GM18507 (cell line): ENCODE data around the gene C17orf67.

Source experiments
- DNase-seq: peaks from one replicate; pipeline ENCODE4 v3.0.0; 2011; ENCODE audit warnings: low read depth; ENCODE audit not compliant: insufficient read length; ENCODE audit errors: extremely low spot score
- FAIRE-seq: peaks from 2 replicates; lab custom pipeline; 2011; peaks lifted over from hg19 to GRCh38; lab: Jason Lieb, UNC

Gene C17orf67

GRCh38 chr17:56744721-56745120 lies 89.0 kb downstream of the C17orf67 start:
- FAIRE-seq (no peak), DNase-seq (no peak)

- DNase-seq (no peak), FAIRE-seq (no peak)
Observed at GRCh38 chr17:56742601-56743000, 91.1 kb downstream of the C17orf67 start.
